ENCODE measurements around the gene CYSLTR2.

GRCh38 chr13:48641404-48641803 lies 12.3 kb upstream of the CYSLTR2 start:
- TF ChIP-seq CTCF (IDR thresholded peaks at IDR 0.05) (no peak), POLR2AphosphoS5 (IDR thresholded peaks at IDR 0.05) (no peak), POLR2A (IDR thresholded peaks at IDR 0.05) (no peak)

Measured in prostate gland (tissue), 2 donors.